ENCODE results near the gene LRRC38.

LRRC38 gene

GRCh38 chr1:13487143-13487868, 26.5 kb downstream of the LRRC38 start:
- no peak for TF ChIP-seq CTCF (IDR thresholded peaks at IDR 0.05)

- TF ChIP-seq CTCF (IDR thresholded peaks at IDR 0.05), result no peak
Observed at GRCh38 chr1:13483946-13484345, 29.9 kb downstream of the LRRC38 start.

GRCh38 chr1:13482600-13482999, 31.2 kb downstream of the LRRC38 start:
- no peak for TF ChIP-seq CTCF (IDR thresholded peaks at IDR 0.05)

GRCh38 chr1:13479171-13479856, 34.5 kb downstream of the LRRC38 start:
- TF ChIP-seq CTCF (IDR thresholded peaks at IDR 0.05), result no peak

GRCh38 chr1:13478692-13479091, 35.1 kb downstream of the LRRC38 start:
- TF ChIP-seq CTCF (IDR thresholded peaks at IDR 0.05), result no peak

GRCh38 chr1:13469343-13469742, 44.5 kb downstream of the LRRC38 start:
- TF ChIP-seq CTCF (IDR thresholded peaks at IDR 0.05), result peak; percentile 65

- TF ChIP-seq CTCF (IDR thresholded peaks at IDR 0.05), result no peak
Observed at GRCh38 chr1:13465515-13465914, 48.3 kb downstream of the LRRC38 start.
